Measurements from ENCODE around the gene TCTA.

TCTA gene

GRCh38 chr3:49456466-49456865 lies 44.2 kb downstream of the TCTA start:
- Mint-ChIP-seq H3K9me3 (no peaks in the 10 kb centered on the region), H3K4me3 (no peak overlapping the region), H3K27me3 (peaks cover 7% of the 10 kb centered on the region), H3K4me1 (ENCODE audit: low read depth) (peaks cover 3% of the 10 kb centered on the region), H3K27ac (no peak overlapping the region), H3K36me3 (ENCODE audit: low read depth) (no peaks in the 10 kb centered on the region)
- intact Hi-C loops (cut with micrococcal nuclease), result no loop called here

GRCh38 chr3:49460188-49460890 lies 48.1 kb downstream of the TCTA start:
- Mint-ChIP-seq H3K4me1 (ENCODE audit: low read depth) (peaks cover 13% of the 10 kb centered on the region), H3K9me3 (no peaks in the 10 kb centered on the region), H3K4me3 (no peak overlapping the region), H3K27ac (no peak overlapping the region), H3K27me3 (peaks cover 9% of the 10 kb centered on the region), H3K36me3 (ENCODE audit: low read depth) (no peaks in the 10 kb centered on the region)
- intact Hi-C loops (cut with micrococcal nuclease), result no loop called here

- Mint-ChIP-seq H3K27me3 (peaks cover 9% of the 10 kb centered on the region), H3K9me3 (no peaks in the 10 kb centered on the region), H3K36me3 (ENCODE audit: low read depth) (no peaks in the 10 kb centered on the region), H3K4me1 (ENCODE audit: low read depth) (peaks cover 19% of the 10 kb centered on the region), H3K4me3 (no peak overlapping the region), H3K27ac (peak overlapping the region; percentile 13)
- intact Hi-C loops (cut with micrococcal nuclease), result no loop called here
These were observed 48.7 kb downstream of the TCTA start for GRCh38 chr3:49460956-49461355.

- no peak overlapping the region for H3K4me3 Mint-ChIP-seq
- intact Hi-C loops (cut with micrococcal nuclease), result no loop called here
- peak overlapping the region; percentile 13 for H3K27ac Mint-ChIP-seq
- H3K4me1 Mint-ChIP-seq (ENCODE audit: low read depth), result peaks cover 19% of the 10 kb centered on the region
- H3K27me3 Mint-ChIP-seq, result peaks cover 9% of the 10 kb centered on the region
- H3K9me3 Mint-ChIP-seq, result no peaks in the 10 kb centered on the region
- no peaks in the 10 kb centered on the region for H3K36me3 Mint-ChIP-seq (ENCODE audit: low read depth)
These were observed 49.4 kb downstream of the TCTA start for GRCh38 chr3:49461443-49462171.

- peaks cover 19% of the 10 kb centered on the region for H3K4me1 Mint-ChIP-seq (ENCODE audit: low read depth)
- intact Hi-C loops (cut with micrococcal nuclease), result no loop called here
- H3K9me3 Mint-ChIP-seq, result no peaks in the 10 kb centered on the region
- H3K27me3 Mint-ChIP-seq, result peaks cover 9% of the 10 kb centered on the region
- H3K36me3 Mint-ChIP-seq (ENCODE audit: low read depth), result no peaks in the 10 kb centered on the region
- peak overlapping the region; percentile 13 for H3K27ac Mint-ChIP-seq
- no peak overlapping the region for H3K4me3 Mint-ChIP-seq
These were observed 50.0 kb downstream of the TCTA start for GRCh38 chr3:49462222-49462621.

GRCh38 chr3:49465270-49466034 lies 53.2 kb downstream of the TCTA start:
- Mint-ChIP-seq H3K36me3 (ENCODE audit: low read depth) (no peaks in the 10 kb centered on the region), H3K9me3 (no peaks in the 10 kb centered on the region), H3K27ac (peak overlapping the region; percentile 52)

More at GRCh38 chr3:49465270-49466034, 53.2 kb downstream of the TCTA start:
- Mint-ChIP-seq H3K27me3 (peaks cover 6% of the 10 kb centered on the region), H3K4me1 (ENCODE audit: low read depth) (peaks cover 30% of the 10 kb centered on the region), H3K4me3 (no peak overlapping the region)
- intact Hi-C loops (cut with micrococcal nuclease), result no loop called here

Measured in dendritic cell treated with granulocyte-macrophage colony-stimulating factor and Interleukin-4, amounts not matched to agents 40 ng/mL and 50 ng/mL, for 4 days (primary cell).